Panc1 (cell line): ENCODE results near the gene LRRC43. TPM values are rescaled to one million over a fixed set of nuclear protein-coding genes. Genes with fewer than 3 reads are reported as not detected.
"Not testable (repeated sequence)": the region's sequence is repeated elsewhere in the genome, so short reads cannot be mapped to it uniquely, and the experiment has no call there.

Experiments
- ATAC-seq: fragments of 200-7000 bp; cut with Tn5 transposase; 2 replicates; pipeline ENCODE4 v1.9.1; 2020; ENCODE audit warnings: mild to moderate bottlenecking, moderate library complexity
- BruUV-seq: library from RNA; stranded (reverse); fragments of 400-500 nt; replicated peaks from 2 replicates; lab custom pipeline; 2021; lab: Mats Ljungman, UMichigan
- CTCF ChIA-PET: fragments of 300-600 bp; sonication (Branson Sonifier 250); formaldehyde crosslinking; loops from one replicate; lab custom pipeline; 2022; ENCODE audit warnings: antibody characterized with exemption; lab: Charles Lee
- POLR2A ChIA-PET: fragments of 300-600 bp; sonication (Branson Sonifier 250); formaldehyde crosslinking; loops from one replicate; lab custom pipeline; 2022; ENCODE audit warnings: antibody characterized with exemption; lab: Charles Lee
- DNase-seq: peaks from one replicate; pipeline ENCODE4 v3.0.0-alpha.2; 2010; ENCODE audit warnings: low read depth, low spot score
- H3K27ac ChIP-seq: 2 replicates; pipeline ENCODE4 v1.5.1; 2011; ENCODE audit warnings: mild to moderate bottlenecking, low read length, inconsistent platforms
- H3K27me3 ChIP-seq: fragments of 200-500 bp; sonication (Bioruptor generic); 2 replicates; pipeline ENCODE4 v1.6.0; 2014; ENCODE audit warnings: low read length, inconsistent platforms; ENCODE audit not compliant: control insufficient read depth, insufficient read depth
- H3K36me3 ChIP-seq: fragments of 200-500 bp; sonication (Bioruptor generic); 2 replicates; pipeline ENCODE4 v1.5.1; 2014; ENCODE audit warnings: inconsistent platforms, mild to moderate bottlenecking, low read length, moderate library complexity; ENCODE audit not compliant: control insufficient read depth, insufficient read depth
- H3K4me1 ChIP-seq: 2 replicates; pipeline ENCODE4 v1.5.1; 2011; ENCODE audit warnings: inconsistent platforms, mild to moderate bottlenecking, low read length, moderate library complexity; ENCODE audit not compliant: control insufficient read depth, insufficient read depth
- H3K4me3 ChIP-seq, 2 experiments: 2 replicates each; pipeline ENCODE4 v1.5.1; 2011 to 2012; ENCODE audit warnings: low read depth in 2 of 2, low read length in 2 of 2, mild to moderate bottlenecking in 2 of 2, inconsistent platforms in 1 of 2, moderate library complexity in 1 of 2
- H3K9me3 ChIP-seq: fragments of 200-500 bp; sonication (Bioruptor generic); 2 replicates; pipeline ENCODE4 v1.5.1; 2014; ENCODE audit warnings: low read depth, mild to moderate bottlenecking, inconsistent platforms, low read length, moderate library complexity; ENCODE audit not compliant: control insufficient read depth, insufficient read depth
- POLR2AphosphoS5 ChIP-seq: IDR thresholded peaks from 2 replicates; pipeline ENCODE4 v1.6.1; 2012; ENCODE audit warnings: mild to moderate bottlenecking, low read depth, low read length, moderate library complexity
- REST ChIP-seq, 2 experiments: IDR thresholded peaks; 2 replicates each; pipeline ENCODE4 v1.6.1; 2011 to 2012; ENCODE audit warnings: low read depth in 2 of 2, control low read depth in 1 of 2, low read length in 1 of 2, mild to moderate bottlenecking in 1 of 2, moderate library complexity in 1 of 2; ENCODE audit not compliant: insufficient read depth in 1 of 2
- SIN3A ChIP-seq: IDR thresholded peaks from 2 replicates; pipeline ENCODE4 v1.6.1; 2012; ENCODE audit warnings: low read depth, mild to moderate bottlenecking, low read length, moderate library complexity, borderline replicate concordance; ENCODE audit not compliant: insufficient read depth
- TCF7L2 ChIP-seq: IDR thresholded peaks from 2 replicates; pipeline ENCODE4 v1.6.1; 2011; ENCODE audit warnings: mild to moderate bottlenecking, low read depth, low read length, inconsistent platforms
- in situ Hi-C: cut with HindIII; loops from 2 replicates; pipeline ENCODE4 v1.10.0; 2016; ENCODE audit warnings: low sequenced_read_pairs, low pct_unique_long_range_greater_than_20kb
- intact Hi-C: fragments of 100-400 bp; cut with micrococcal nuclease; formaldehyde crosslinking; loops from one replicate; pipeline ENCODE4 v1.10.0; 2022; ENCODE audit not compliant: unreplicated experiment
- total RNA-seq: library from RNA; stranded (reverse); gene quantifications from one replicate; pipeline ENCODE4 v1.2.1, GENCODE V29; 2021; ENCODE audit not compliant: unreplicated experiment
- TF ChIP-seq, protein P1 (sequence below): fragments of 450-650 bp; IDR thresholded peaks from 2 replicates; pipeline ENCODE4 v1.5.1; 2017; ENCODE audit warnings: mild to moderate bottlenecking

Gene LRRC43
- total RNA-seq, 1 experiment from 2014 or later: 1.5 TPM

DNA sequence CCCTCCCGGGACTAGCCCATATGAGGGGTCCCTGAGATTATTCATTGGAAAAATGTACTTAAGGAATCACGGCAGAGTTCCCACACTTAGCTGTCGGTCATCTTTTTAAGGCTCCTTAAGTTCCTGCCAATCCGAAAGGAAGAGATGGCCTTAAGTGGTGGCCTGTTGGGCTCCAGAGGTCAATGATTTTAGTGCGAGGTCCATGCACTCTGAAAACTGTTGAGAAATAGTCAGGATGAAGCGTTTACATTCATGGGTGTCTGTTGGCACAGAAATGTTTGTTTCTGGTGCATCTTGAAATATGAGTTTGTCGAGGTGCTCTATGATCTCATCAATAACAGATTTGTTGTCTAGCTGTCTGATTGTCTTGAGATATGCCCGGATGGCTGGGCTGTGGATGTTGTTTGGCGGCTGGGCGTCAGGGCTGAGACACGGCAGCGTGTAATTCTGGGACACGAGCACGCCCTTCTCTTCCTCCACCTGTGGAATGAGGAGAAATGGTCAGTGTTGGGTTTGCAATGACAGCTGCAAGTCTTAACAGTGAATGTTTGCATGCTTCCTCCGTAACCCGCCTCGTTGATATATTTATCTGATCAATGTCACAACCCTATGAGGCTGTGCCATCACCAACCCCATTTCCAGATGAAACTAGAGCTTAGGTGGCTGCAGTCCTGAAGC lies 10.5 kb upstream of the LRRC43 start:
- no peak overlapping the region for H3K4me3 ChIP-seq
- ATAC-seq (peak; percentile 27; the same call in 1 of the 2 replicates), DNase-seq (no peak)
- H3K36me3 ChIP-seq: no peaks in the 10 kb centered on the region
- intact Hi-C loops: no loop called here
- no peaks in the 10 kb centered on the region for H3K9me3 ChIP-seq
- ChIA-PET POLR2A (no interaction called here), CTCF (no interaction called here)
- no peaks in the 10 kb centered on the region for H3K27me3 ChIP-seq
- H3K27ac ChIP-seq: no peak overlapping the region
- TF ChIP-seq, protein P1, sequence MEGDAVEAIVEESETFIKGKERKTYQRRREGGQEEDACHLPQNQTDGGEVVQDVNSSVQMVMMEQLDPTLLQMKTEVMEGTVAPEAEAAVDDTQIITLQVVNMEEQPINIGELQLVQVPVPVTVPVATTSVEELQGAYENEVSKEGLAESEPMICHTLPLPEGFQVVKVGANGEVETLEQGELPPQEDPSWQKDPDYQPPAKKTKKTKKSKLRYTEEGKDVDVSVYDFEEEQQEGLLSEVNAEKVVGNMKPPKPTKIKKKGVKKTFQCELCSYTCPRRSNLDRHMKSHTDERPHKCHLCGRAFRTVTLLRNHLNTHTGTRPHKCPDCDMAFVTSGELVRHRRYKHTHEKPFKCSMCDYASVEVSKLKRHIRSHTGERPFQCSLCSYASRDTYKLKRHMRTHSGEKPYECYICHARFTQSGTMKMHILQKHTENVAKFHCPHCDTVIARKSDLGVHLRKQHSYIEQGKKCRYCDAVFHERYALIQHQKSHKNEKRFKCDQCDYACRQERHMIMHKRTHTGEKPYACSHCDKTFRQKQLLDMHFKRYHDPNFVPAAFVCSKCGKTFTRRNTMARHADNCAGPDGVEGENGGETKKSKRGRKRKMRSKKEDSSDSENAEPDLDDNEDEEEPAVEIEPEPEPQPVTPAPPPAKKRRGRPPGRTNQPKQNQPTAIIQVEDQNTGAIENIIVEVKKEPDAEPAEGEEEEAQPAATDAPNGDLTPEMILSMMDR: no peak
- TF ChIP-seq POLR2AphosphoS5 (no peak), SIN3A (no peak), REST (IDR thresholded peaks at IDR 0.05; ENCODE audit: insufficient read depth in 1 of 2, low read depth in 2 of 2, low read length in 1 of 2) (no peak), TCF7L2 (no peak)
- in situ Hi-C loops: no loop called here
- no TSS peak for BruUV-seq
- no peaks in the 10 kb centered on the region for H3K4me1 ChIP-seq

GRCh38 chr12:122174155-122174845 lies 8.6 kb upstream of the LRRC43 start, which contains the start of gene IL31:
IL31 (minus strand) TSS chr12:122174221; CDS start chr12:122174172, 49 bp downstream.
- H3K27me3 ChIP-seq: no peaks in the 10 kb centered on the region
- POLR2A ChIA-PET: no interaction called here
- no peak within 1 kb of the TSS for H3K4me3 ChIP-seq
- intact Hi-C loops (no loop called here), in situ Hi-C loops (no loop called here)
- CTCF ChIA-PET: no interaction called here
- no peak within 1 kb of the TSS for H3K27ac ChIP-seq
- TF ChIP-seq REST (IDR thresholded peaks at IDR 0.05; ENCODE audit: insufficient read depth in 1 of 2, low read depth in 2 of 2, low read length in 1 of 2): no peak
- no peak for TF ChIP-seq SIN3A
- no peak for TF ChIP-seq TCF7L2
- TF ChIP-seq, protein P1: no peak
- no peak for TF ChIP-seq POLR2AphosphoS5
- H3K4me1 ChIP-seq: no peaks in the 10 kb centered on the region
- ATAC-seq (no peak), DNase-seq (no peak)
- H3K36me3 ChIP-seq: no peaks in the 10 kb centered on the region
- H3K9me3 ChIP-seq: no peaks in the 10 kb centered on the region
- BruUV-seq: no TSS peak

- intact Hi-C loops: not testable (repeated sequence)
Observed at GRCh38 chr12:122176473-122176872, 6.5 kb upstream of the LRRC43 start.

More at GRCh38 chr12:122176473-122176872, 6.5 kb upstream of the LRRC43 start:
- DNase-seq, POLR2A ChIA-PET, H3K27me3 ChIP-seq, H3K4me1 ChIP-seq, BruUV-seq, ATAC-seq, H3K27ac ChIP-seq, H3K36me3 ChIP-seq, H3K9me3 ChIP-seq, H3K4me3 ChIP-seq, in situ Hi-C loops: not testable (repeated sequence)
- CTCF ChIA-PET: interaction anchor here (0.7 kb wide), 1 partner anchor 33 kb away, joined by 4 read pairs; no protein-coding TSS in a partner anchor
